ENCODE measurements around the gene ATP9B. TPM values are rescaled to one million over a fixed set of nuclear protein-coding genes. Genes with fewer than 3 reads are reported as not detected.

The ATP9B gene, protein sequence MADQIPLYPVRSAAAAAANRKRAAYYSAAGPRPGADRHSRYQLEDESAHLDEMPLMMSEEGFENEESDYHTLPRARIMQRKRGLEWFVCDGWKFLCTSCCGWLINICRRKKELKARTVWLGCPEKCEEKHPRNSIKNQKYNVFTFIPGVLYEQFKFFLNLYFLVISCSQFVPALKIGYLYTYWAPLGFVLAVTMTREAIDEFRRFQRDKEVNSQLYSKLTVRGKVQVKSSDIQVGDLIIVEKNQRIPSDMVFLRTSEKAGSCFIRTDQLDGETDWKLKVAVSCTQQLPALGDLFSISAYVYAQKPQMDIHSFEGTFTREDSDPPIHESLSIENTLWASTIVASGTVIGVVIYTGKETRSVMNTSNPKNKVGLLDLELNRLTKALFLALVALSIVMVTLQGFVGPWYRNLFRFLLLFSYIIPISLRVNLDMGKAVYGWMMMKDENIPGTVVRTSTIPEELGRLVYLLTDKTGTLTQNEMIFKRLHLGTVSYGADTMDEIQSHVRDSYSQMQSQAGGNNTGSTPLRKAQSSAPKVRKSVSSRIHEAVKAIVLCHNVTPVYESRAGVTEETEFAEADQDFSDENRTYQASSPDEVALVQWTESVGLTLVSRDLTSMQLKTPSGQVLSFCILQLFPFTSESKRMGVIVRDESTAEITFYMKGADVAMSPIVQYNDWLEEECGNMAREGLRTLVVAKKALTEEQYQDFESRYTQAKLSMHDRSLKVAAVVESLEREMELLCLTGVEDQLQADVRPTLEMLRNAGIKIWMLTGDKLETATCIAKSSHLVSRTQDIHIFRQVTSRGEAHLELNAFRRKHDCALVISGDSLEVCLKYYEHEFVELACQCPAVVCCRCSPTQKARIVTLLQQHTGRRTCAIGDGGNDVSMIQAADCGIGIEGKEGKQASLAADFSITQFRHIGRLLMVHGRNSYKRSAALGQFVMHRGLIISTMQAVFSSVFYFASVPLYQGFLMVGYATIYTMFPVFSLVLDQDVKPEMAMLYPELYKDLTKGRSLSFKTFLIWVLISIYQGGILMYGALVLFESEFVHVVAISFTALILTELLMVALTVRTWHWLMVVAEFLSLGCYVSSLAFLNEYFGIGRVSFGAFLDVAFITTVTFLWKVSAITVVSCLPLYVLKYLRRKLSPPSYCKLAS
- 7.2 and 28.2 TPM in 2 replicates for total RNA-seq

DNA sequence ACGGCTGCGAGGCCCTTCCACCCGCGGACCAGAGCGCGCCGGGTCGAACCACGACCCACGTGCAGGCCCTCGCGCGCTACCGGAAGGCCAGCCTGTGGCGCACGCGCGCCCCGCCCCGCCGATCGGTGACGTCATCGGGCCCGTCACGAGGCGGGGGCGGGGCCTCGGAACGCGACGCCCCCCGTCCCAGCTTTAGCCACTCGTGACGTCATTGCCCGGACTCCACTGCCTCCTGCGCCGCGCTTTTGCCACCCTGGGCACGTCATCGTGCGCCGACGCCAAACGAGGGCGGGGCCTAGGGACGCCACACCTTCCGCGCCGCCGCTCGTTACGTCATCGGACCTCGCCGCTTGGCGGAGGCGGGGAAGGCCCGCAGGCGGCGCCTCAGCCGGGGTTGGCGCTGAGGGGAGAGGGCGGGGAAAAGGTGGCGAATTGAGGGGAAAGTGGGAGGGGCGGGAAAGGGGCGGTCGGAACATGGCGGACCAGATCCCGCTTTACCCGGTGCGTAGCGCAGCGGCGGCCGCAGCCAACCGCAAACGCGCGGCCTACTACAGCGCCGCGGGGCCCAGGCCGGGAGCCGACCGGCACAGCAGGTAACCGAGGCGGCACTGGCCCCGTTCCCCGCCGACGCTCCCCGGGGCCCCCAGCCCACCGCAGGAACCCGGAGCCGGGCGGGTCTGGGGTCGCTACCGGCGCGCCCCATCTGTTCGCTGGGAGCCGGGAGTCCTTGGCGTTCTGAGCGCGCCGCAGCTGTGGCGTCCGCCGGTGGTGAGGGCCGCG is at the start of gene ATP9B:
Gene ATP9B (plus strand): TSS at position 458 of the 780 bp plus-strand sequence. CDS start 17 bp downstream, at position 475.

GRCh38 chr18:79395761-79396404 is 326.7 kb downstream of the ATP9B start, which contains the start of gene NFATC1:
Gene NFATC1 (plus strand): TSS chr18:79395930. CDS start chr18:79396225, 295 bp downstream.

Other genes starting within 250 kb of the ATP9B start
- gene SALL3, start 89.6 kb upstream of the ATP9B start, total RNA-seq, result 1.3 TPM in 1 of 2 replicates, not detected in the other